ENCODE measurements around the gene EIF4G1.

DNA sequence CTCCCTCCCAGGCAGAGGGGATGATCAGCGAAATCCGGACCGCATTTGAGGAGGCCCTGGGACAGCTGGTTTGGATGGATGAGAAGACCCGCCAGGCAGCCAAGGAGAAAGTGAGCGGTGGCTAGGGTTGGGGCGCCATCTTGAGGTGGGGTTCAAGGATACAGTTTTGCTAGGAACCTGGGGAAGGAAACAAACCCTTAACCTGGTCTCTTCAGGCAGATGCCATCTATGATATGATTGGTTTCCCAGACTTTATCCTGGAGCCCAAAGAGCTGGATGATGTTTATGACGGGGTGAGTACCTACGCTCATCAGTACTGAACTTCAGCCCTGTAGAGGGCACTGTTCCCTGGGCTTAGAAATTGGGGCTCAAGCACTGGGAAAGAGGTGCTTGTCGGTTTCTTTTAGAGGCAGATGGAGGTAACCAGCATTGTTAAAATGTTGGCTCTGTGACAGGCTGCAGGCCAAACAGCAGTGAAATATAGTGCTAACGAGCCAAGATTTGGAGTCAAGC, 24.9 kb upstream of the EIF4G1 start:
- TF ChIP-seq CHD2 (IDR thresholded peaks at IDR 0.05; ENCODE audit: borderline replicate concordance, low read depth, low read length) (no peak), RAD21 (IDR thresholded peaks at IDR 0.05; ENCODE audit: insufficient read depth, low read depth, low read length) (peak; percentile 76), RFX5 (IDR thresholded peaks at IDR 0.05; ENCODE audit: low read depth, low read length) (no peak), ZNF384 (IDR thresholded peaks at IDR 0.05; ENCODE audit: borderline replicate concordance, low read depth, low read length) (no peak), CHD4 (IDR thresholded peaks at IDR 0.05) (no peak), SUZ12 (IDR thresholded peaks at IDR 0.05; ENCODE audit: unreplicated experiment) (no peak), IRF4 (IDR thresholded peaks at IDR 0.05; ENCODE audit: low read depth, low read length) (no peak), CEBPB (IDR thresholded peaks at IDR 0.05; ENCODE audit: borderline replicate concordance in 1 of 2, low read depth in 2 of 2, low read length in 2 of 2) (no peak), POLR2A (IDR thresholded peaks at IDR 0.05; ENCODE audit: low read depth, low read length) (no peak), MYC (IDR thresholded peaks at IDR 0.05; ENCODE audit: insufficient read depth, insufficient read length, insufficient replicate concordance, low read length, severe bottlenecking) (no peak), POLR2AphosphoS5 (IDR thresholded peaks at IDR 0.05; ENCODE audit: low read length) (no peak)
- TF ChIP-seq, protein P1, sequence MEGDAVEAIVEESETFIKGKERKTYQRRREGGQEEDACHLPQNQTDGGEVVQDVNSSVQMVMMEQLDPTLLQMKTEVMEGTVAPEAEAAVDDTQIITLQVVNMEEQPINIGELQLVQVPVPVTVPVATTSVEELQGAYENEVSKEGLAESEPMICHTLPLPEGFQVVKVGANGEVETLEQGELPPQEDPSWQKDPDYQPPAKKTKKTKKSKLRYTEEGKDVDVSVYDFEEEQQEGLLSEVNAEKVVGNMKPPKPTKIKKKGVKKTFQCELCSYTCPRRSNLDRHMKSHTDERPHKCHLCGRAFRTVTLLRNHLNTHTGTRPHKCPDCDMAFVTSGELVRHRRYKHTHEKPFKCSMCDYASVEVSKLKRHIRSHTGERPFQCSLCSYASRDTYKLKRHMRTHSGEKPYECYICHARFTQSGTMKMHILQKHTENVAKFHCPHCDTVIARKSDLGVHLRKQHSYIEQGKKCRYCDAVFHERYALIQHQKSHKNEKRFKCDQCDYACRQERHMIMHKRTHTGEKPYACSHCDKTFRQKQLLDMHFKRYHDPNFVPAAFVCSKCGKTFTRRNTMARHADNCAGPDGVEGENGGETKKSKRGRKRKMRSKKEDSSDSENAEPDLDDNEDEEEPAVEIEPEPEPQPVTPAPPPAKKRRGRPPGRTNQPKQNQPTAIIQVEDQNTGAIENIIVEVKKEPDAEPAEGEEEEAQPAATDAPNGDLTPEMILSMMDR (IDR thresholded peaks at IDR 0.05 in 2 of 3, conservative IDR thresholded peaks at IDR 0.05 in 1 of 3; ENCODE audit: control insufficient read depth in 2 of 3, extremely low read depth in 1 of 3, insufficient read depth in 1 of 3, low read depth in 3 of 3, low read length in 3 of 3) = peak; percentile 63 to 68 (median 68)
- TF ChIP-seq, protein P2, sequence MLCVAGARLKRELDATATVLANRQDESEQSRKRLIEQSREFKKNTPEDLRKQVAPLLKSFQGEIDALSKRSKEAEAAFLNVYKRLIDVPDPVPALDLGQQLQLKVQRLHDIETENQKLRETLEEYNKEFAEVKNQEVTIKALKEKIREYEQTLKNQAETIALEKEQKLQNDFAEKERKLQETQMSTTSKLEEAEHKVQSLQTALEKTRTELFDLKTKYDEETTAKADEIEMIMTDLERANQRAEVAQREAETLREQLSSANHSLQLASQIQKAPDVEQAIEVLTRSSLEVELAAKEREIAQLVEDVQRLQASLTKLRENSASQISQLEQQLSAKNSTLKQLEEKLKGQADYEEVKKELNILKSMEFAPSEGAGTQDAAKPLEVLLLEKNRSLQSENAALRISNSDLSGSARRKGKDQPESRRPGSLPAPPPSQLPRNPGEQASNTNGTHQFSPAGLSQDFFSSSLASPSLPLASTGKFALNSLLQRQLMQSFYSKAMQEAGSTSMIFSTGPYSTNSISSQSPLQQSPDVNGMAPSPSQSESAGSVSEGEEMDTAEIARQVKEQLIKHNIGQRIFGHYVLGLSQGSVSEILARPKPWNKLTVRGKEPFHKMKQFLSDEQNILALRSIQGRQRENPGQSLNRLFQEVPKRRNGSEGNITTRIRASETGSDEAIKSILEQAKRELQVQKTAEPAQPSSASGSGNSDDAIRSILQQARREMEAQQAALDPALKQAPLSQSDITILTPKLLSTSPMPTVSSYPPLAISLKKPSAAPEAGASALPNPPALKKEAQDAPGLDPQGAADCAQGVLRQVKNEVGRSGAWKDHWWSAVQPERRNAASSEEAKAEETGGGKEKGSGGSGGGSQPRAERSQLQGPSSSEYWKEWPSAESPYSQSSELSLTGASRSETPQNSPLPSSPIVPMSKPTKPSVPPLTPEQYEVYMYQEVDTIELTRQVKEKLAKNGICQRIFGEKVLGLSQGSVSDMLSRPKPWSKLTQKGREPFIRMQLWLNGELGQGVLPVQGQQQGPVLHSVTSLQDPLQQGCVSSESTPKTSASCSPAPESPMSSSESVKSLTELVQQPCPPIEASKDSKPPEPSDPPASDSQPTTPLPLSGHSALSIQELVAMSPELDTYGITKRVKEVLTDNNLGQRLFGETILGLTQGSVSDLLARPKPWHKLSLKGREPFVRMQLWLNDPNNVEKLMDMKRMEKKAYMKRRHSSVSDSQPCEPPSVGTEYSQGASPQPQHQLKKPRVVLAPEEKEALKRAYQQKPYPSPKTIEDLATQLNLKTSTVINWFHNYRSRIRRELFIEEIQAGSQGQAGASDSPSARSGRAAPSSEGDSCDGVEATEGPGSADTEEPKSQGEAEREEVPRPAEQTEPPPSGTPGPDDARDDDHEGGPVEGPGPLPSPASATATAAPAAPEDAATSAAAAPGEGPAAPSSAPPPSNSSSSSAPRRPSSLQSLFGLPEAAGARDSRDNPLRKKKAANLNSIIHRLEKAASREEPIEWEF (IDR thresholded peaks at IDR 0.05; ENCODE audit: insufficient replicate concordance, low read depth, low read length) = no peak
- TF ChIP-seq, protein P3, sequence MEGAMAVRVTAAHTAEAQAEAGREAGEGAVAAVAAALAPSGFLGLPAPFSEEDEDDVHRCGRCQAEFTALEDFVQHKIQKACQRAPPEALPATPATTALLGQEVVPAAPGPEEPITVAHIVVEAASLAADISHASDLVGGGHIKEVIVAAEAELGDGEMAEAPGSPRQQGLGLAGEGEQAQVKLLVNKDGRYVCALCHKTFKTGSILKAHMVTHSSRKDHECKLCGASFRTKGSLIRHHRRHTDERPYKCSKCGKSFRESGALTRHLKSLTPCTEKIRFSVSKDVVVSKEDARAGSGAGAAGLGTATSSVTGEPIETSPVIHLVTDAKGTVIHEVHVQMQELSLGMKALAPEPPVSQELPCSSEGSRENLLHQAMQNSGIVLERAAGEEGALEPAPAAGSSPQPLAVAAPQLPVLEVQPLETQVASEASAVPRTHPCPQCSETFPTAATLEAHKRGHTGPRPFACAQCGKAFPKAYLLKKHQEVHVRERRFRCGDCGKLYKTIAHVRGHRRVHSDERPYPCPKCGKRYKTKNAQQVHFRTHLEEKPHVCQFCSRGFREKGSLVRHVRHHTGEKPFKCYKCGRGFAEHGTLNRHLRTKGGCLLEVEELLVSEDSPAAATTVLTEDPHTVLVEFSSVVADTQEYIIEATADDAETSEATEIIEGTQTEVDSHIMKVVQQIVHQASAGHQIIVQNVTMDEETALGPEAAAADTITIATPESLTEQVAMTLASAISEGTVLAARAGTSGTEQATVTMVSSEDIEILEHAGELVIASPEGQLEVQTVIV (IDR thresholded peaks at IDR 0.05; ENCODE audit: borderline replicate concordance, partially characterized antibody) = no peak
